AG04450 (cell line): Measurements from ENCODE around the gene PXMP2. TPM values are rescaled to one million over a fixed set of nuclear protein-coding genes. Genes with fewer than 3 reads are reported as not detected.

Experiments used
- CTCF ChIA-PET: fragments of 300-600, 350-600 bp; formaldehyde crosslinking; extraction: SDS; loops from one replicate; lab custom pipeline; 2022; ENCODE audit warnings: antibody characterized with exemption, inconsistent platforms; lab: Charles Lee
- POLR2A ChIA-PET: fragments of 350-600 bp; formaldehyde crosslinking; extraction: SDS; loops from one replicate; lab custom pipeline; 2021; ENCODE audit warnings: antibody characterized with exemption, inconsistent platforms; lab: Yijun Ruan, JAX
- DNase-seq: peaks from one replicate; pipeline ENCODE4 v3.0.0-alpha.2; 2011; ENCODE audit warnings: low read depth, low spot score
- H3K27ac ChIP-seq: one replicate; pipeline ENCODE4 v1.5.1; 2012; ENCODE audit warnings: low read depth, low read length, control low read depth
- H3K27me3 ChIP-seq: one replicate; pipeline ENCODE4 v1.6.0; 2012; ENCODE audit warnings: low read length; ENCODE audit not compliant: control insufficient read depth, insufficient read depth
- H3K4me3 ChIP-seq: 2 replicates; pipeline ENCODE4 v1.5.1; 2011; ENCODE audit warnings: mild to moderate bottlenecking, low read depth, low read length, control low read depth
- H3K9me3 ChIP-seq: 2 replicates; pipeline ENCODE4 v1.5.1; 2012; ENCODE audit warnings: low read length; ENCODE audit not compliant: control insufficient read depth, insufficient read depth
- CTCF ChIP-seq: IDR thresholded peaks from 2 replicates; pipeline ENCODE4 v1.5.1; 2011; ENCODE audit warnings: low read depth, low read length, control low read depth, inconsistent platforms
- polyA plus RNA-seq: library from polyadenylated mRNA; depleted of rRNA; stranded (reverse); fragments of >200 nt; gene quantifications from 2 replicates; pipeline ENCODE4 v1.2.3, GENCODE V29; 2011

Gene PXMP2
- polyA plus RNA-seq, 1 experiment = 17.3 TPM

GRCh38 chr12:132660052-132660451 lies 27.3 kb upstream of the PXMP2 start:
- CTCF ChIA-PET = no interaction called here

GRCh38 chr12:132660996-132661395 lies 26.4 kb upstream of the PXMP2 start:
- ChIA-PET CTCF (no interaction called here), POLR2A (interaction anchor here (0.7 kb wide), 1 partner anchor 17 kb away, joined by 3 read pairs; no protein-coding TSS in a partner anchor)
- H3K9me3 ChIP-seq = no peaks in the 10 kb centered on the region
- H3K4me3 ChIP-seq = no peak overlapping the region
- no peak for TF ChIP-seq CTCF
- no peak overlapping the region for H3K27ac ChIP-seq
- no peaks in the 10 kb centered on the region for H3K27me3 ChIP-seq
- no peak for DNase-seq

More at GRCh38 chr12:132660052-132660451, 27.3 kb upstream of the PXMP2 start:
- Histone ChIP-seq H3K4me3 (no peak overlapping the region), H3K9me3 (no peaks in the 10 kb centered on the region), H3K27me3 (no peaks in the 10 kb centered on the region), H3K27ac (no peak overlapping the region)
- POLR2A ChIA-PET = no interaction called here
- no peak for DNase-seq
- no peak for TF ChIP-seq CTCF

- Histone ChIP-seq H3K27me3 (no peaks in the 10 kb centered on the region), H3K9me3 (no peaks in the 10 kb centered on the region), H3K27ac (no peak overlapping the region), H3K4me3 (no peak overlapping the region)
- ChIA-PET CTCF (no interaction called here), POLR2A (no interaction called here)
- DNase-seq = no peak
- no peak for TF ChIP-seq CTCF
Measured at GRCh38 chr12:132661972-132662371, 25.4 kb upstream of the PXMP2 start.

GRCh38 chr12:132662901-132663755 lies 24.3 kb upstream of the PXMP2 start:
- DNase-seq = no peak
- Histone ChIP-seq H3K27me3 (no peaks in the 10 kb centered on the region), H3K4me3 (no peak overlapping the region), H3K9me3 (no peaks in the 10 kb centered on the region), H3K27ac (no peak overlapping the region)
- no peak for TF ChIP-seq CTCF
- POLR2A ChIA-PET = interaction anchor here (0.6 kb wide), 1 partner anchor 70 kb away, joined by 3 read pairs; no protein-coding TSS in a partner anchor
- CTCF ChIA-PET = no interaction called here
